NCI-H2227 (cell line): ENCODE measurements around the gene ADORA1.
A peak's percentile ranks its signal among the peaks of the same experiment; 100 is the strongest.

Experiments
- DNase-seq: peaks from one replicate; lab custom pipeline; 2025; ENCODE audit not compliant: unreplicated experiment; lab: John Stamatoyannopoulos, UW

Gene ADORA1

DNA sequence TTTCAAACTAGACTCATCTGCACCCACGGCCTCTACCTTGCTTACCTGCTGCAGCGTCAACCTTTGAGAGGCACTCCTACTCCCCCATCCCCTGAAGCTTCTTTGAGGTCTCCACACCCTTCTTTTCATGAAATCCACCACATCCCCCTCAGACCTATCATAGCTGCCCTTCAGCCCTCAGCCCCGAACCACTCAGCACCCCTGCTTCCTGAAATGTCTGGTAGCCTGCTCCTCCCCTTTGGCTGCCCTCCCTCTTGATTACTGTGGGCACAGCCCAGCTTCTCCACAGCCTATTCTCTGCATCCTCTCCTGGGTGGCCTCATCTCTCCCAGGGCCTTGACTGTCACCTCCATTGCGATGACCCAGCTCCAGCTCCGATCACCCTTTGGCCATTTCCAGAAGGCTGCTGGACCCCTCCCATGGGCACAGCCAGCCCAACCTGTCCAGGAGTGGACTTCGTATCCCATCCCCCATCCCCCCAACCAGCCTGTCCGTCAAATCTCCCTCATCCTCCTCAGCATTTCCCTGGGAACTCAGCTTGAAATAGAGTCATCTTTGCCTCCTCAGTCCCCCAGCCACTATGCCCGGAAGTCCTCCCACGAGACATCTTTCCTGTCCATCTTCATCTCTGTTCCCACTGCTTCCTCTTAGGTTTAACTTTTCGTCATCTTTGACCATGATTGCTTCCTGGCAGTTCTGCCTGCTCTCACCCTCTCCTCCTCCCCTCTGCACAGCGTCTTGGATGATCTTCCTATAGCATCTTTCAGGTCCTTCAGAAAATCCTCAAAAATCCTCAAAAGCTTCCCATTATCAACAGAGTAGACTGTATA, 6.1 kb upstream of the ADORA1 start:
- DNase-seq, result no peak

DNA sequence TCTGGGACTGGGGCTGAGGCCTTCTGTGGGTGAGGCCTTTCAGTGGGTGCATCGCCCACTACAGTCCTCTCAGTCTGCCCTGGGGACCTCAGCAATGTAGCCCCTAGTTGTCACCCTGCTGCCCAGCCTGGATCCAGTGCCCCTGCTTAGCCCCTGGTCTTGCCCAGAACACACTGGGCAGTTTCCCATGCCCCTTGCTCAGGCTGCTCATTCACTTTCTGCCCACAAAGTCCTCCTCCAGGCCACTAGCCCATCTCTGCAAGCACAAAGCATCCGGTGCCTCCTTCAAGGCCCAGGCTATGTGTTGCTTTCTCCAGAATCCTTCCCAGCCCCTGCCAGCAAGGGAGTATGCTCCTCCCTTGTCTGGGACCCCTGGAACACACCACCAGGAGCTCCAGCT, 5.4 kb upstream of the ADORA1 start:
- no peak for DNase-seq

DNA sequence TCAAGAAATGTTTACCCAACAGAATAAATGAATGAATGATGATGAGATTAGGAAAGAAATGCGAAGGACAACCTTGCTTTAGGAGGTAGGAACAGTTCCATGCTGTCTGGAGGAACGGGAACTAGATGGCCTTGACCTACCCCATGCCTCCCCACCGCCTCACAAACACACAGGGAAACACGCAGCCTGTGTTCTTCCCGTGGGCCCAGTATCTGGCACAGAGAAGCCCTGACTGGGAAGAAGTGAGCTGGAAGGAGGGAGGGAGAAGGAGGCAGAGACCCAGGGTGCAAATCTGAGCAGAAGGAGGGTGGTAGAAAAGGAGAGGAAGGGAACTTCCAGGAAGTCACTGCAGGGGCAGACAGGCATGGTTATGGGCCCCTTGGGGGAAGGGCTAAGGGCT, 3.5 kb upstream of the ADORA1 start:
- DNase-seq, result no peak

DNA sequence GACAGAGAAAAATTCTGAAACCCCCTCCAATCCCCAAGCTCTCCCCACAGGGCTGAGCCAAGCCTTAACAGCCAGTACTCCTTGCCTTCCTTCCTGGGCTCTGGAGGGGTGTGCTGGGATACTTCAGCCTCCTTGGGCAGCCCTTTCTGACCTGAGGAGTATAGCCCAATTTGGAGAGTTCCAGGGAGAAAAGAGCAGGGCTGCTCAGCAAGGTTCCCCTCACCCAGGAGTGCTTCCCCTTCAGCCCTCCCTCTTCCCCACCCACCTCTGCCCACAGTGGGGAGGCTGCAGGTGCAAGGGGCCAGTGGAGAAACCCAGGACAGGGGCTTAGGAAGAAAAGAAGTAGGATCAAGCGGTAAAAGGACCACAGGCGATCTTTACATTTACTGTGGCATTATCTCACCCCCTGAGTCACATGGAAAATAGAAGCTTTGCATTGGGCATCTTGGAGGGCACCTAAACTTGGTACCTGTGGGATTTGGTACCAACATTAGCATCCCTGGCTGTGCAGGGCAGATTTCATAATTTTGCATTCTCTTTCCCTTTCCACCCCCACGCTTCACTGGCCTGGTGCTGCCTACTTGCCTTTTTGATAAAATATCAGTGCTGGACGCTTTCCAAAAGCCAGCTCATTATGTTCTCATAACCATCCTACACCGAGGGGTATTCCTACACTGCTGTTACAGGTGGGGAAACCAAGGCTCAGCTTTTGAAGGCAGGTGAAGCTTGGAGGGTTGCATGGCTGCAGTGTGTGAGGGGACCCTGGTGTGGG, 2.8 kb upstream of the ADORA1 start:
- DNase-seq, result no peak

DNA sequence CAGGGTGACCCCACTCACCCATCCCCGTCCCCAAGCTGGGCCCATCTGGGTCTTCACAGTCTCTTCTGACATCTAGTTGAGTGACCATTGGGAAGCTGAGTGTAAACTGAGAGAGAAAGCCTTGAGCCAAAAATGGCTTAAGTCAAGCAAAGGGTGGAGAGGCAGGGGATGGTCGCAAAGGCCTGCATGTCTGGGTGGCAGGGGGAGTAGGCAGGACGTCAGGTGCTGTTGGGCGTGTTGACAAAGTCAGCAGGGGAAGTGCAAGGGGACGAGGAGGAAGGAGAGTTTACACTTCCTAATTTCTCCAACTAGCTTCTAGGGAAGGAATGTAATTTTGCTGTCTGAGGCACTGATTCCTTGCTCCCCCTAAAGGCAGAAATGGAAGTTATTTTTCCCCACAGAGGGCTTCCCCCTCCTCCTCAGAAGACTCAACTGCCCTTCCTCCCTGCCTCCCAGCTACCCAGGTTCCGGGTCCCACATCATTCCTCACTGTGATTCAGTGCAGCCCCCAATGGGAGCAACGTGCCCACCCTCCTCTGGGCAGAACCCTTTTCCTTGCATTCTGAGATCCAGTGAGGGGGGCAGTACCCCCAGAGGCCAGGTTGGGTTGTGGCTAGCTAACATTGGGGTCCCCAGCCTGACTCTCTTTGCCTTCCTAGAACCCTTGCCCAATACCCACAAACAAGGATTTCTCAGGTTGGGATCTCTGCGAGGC, 1.2 kb upstream of the ADORA1 start:
- DNase-seq, result peak; percentile 21

DNA sequence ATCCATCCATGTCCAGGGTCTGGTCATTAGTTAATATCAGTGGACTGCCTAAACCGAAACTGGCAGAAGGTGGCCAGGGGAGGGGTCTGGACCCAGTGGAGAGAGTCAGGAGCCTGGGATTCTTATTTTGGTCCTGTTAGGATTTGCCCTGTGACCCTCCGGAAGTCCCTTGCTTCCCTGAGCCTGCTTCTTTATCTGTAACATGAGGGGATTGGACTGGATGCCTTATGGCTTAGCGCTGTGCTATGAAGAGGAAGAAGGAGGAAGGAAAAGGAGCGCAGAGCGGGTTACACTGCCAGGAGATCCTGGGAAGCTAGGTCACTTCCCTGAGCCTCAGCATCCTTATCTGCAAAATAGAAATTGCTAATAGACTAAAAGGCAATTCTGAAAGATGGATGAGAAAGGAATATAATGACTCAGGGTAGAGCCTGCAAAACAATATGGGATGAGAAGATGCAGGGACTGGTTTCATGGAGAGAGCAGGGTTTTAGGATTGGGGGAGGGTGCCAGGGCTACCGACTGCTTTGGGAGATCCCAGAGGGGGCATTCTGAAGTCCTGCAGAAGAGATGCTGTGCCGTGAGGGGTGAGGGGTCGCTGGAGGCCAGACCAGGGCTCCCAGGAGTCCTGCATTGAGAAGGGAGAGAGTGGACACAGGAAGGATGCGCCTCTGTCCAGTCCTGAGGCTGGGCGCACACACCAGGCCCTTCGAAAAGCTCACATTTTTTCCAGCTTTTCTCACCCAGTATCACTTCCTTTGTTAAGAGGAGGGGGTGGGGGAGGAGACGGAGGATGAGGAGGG, 460 bp upstream of the ADORA1 start:
- no peak for DNase-seq

DNA sequence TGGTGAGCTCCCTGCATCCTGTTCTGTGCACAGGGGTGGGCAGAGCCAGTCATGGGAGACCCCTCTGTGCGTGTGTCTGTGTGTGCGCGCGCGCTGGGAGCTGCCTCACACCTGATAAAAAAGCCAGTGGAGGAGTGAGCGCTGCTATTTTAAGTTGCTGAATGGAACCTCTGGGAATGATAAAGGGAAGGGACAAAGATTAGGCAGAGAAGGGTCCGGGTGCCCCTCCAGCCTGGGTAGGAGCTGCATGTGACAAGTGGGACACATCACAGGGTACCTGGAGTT, 847 bp downstream of the ADORA1 start:
- DNase-seq, result no peak

DNA sequence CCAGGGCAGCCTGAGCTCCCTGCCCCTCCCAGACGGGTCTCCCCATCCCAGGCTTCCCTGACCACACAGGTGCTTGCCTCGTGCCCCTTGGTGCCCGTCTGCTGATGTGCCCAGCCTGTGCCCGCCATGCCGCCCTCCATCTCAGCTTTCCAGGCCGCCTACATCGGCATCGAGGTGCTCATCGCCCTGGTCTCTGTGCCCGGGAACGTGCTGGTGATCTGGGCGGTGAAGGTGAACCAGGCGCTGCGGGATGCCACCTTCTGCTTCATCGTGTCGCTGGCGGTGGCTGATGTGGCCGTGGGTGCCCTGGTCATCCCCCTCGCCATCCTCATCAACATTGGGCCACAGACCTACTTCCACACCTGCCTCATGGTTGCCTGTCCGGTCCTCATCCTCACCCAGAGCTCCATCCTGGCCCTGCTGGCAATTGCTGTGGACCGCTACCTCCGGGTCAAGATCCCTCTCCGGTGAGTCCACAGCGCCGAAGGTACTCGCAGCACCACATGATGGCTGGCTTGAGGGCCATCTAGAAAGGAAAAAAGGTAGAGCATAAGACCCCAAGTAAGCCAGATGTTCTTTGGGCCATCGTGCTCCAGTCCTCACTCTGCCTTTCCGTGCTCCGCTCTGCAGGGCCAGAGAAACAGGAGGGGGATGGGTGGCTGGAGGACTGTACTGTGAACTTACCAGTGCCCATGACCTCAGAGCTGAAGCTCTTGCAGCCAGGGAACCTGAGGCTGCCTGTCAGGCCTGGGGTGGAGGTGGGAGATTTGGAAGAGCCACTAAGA, 1.4 kb downstream of the ADORA1 start:
- no peak for DNase-seq

DNA sequence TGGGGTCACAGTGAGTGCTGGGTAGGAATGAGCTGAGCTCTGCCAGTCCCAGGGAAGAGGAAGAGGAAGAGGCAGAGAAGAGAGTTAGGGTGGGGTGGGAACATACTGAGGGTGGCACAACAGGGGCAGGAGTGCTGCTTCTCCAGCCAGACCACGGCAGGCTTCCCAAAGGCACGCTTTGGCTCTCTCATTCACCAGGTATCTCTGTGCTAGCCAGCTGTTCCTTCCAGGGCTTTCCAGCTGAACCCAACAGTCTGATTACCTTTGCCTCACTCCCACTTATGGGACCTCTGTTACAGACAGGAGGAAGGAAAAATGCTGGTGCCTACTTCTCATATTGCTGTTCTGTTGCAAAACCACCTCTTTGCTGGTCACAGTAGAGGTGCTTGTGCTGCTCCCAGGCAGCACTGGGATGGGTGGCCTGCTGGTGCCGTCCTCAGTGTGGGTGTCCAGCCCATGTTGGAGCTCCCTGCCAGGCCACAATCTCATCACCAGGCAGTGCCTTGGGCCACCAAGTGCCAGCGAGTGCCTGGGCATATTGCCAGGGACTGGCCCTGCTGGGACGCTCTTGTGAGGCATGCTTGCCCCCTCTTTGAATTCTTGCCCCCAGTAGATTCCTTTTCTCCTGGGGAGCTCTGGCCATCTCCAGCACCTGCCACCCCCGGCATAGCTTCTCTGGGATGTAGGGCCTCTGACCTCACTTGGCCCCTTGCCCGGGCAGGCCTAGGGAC, 2.1 kb downstream of the ADORA1 start:
- DNase-seq, result no peak

DNA sequence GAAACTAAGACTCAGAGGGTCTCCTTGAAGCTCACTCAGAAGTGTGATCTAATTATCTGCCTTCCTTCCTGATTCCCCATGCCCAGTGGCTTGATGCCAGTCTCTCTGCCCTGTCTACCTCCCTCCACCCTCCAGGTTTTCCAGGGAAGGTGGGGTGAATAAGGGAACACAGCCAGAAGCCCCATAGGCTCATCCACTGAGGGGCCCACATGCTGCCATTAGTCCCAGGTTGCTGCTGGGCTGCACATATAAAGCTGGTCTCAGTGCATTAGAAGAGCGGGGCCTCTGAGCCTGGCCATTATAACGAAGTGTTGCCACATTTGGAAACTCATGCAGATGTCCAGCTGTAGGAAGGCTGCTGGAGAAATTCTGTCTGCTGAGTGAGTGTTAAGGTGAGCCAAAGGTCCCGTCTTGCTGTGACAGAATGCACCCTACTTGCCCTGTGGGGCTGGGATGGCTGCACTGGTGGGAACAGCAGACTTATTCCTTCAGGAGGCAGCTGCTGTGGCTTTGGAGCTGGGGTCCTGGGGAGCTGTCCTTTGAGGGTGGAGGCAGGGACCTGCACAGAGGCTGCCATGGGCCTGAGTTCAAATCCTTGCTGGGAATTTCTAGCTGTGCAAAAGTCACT, 2.9 kb downstream of the ADORA1 start:
- no peak for DNase-seq

DNA sequence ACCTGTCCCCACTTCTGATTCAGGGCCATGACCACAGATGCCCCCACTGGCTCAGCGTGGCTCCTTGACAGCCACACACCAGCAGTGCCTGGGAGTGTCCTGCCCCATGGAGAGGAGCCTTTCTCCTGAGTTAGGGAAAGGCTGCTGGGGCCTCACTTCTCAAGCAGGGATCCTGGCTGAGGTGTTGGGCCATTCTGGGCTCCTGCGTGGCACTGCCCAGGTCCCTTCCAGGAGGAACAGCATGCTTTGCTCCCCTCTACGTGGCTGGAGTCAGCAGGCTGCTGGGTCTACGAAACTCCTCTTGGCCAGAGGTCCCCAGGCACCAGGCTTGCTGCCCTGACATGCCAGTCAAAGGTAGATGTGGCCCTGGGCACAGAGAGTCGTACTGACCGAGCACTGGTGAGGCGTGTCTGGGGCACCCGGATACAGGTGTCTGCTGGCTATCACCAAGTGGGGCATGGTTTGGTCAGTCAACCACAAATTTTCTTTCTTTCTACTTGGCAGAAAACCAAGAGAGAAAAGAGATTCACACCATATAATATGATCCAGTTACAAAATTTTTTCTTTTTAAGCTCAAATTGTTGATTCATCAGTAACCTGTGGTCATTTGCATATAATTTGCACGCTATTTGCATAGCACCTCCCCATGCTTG, 4.1 kb downstream of the ADORA1 start:
- no peak for DNase-seq

DNA sequence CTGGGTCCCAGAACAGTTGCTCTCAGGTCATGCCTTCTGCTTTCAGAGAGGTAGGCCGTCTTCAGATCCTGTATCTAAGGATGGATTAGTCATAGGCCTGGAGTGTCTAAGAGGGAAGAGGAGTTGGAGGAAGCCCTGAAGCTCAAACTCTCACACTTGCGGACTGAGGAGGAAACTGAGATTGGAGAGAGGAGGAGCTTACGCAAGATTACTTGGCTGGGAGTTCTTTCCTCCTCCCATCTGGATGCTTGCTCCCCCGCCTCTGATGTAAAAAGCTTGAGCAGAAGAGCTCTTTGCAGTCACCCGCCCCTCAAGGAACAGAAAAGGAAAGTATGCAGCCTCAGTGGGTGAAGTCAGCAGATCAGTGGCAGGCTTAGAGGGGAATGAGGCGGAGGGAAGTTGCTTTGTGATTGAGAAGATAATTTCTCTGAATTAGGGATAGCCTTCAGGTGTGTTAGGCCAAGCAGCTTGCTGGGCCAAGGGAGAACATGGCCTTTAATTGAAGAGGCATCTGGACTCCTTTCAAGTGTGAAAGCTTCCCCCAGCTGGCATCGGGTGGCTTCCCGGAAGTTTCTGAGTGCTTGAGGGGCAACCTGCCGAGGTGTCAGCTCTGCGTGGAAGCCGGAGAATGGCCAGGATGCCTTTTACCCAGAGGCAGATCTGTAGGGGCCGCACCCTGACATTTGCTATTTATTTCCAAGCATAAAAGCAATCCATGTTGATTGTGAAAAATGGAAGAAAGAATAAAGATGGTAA, 6.6 kb downstream of the ADORA1 start:
- peak; percentile 21 for DNase-seq

DNA sequence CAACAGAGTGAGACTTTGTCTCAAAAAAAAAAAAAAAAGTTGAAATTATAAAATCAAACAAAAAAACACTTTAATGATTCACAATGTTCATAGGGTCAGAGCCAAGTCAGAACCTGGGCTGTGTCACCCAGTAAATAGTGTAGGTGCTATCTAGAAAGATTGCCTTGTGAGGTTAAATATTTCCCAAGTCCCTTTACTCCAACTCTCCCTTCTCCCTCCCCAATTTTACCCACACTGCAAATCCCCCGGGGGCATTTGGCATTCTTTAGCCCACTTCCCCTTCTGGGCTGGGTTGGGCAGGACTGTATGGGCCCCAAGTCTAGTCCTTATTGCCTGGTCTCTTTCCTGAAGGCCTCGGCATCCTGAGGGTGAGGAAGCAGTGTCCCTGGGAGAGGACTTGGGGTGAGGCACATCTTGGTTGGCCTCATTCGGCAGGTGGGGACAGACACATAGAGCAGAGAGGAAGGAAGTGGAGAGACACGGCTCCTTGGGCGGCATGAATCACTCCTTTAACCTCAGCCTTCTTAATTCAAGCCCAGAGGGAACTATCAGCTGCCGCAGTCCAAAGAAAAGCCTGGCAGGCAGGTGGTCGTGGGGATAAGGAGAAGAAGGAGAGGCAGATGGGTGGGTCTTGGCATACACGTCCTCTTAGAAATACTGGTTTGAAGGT, 8.2 kb downstream of the ADORA1 start:
- DNase-seq, result no peak

DNA sequence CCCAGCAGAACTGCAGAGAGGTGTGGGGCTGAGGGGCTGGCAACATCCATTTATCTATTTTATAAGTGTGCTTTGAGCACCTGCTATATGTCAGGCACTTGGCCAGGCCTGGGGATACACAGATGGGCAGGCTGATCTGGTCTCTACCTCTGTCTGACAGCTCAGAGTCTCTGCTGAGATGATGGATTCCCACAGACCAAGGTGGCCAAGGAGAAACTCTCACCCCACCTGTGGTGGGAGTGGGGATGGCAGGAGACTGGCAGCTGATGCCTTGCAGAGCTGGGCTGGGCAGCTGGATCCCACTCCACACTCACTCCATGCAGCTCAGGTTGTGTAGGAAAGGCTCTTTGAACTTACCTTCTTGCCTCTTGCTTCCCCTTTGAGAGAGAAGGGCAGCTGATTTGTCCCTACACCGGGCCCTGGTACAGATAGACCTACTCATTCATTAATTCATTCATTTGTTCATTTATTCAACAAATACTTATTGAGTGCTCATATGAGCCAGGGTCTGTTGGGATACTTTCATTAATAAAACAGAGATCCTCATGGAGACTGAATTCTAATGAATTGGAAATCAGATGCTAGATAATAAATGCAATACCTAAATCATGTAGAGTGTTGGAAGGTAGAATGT, 9.0 kb downstream of the ADORA1 start:
- DNase-seq, result peak; percentile 15

DNA sequence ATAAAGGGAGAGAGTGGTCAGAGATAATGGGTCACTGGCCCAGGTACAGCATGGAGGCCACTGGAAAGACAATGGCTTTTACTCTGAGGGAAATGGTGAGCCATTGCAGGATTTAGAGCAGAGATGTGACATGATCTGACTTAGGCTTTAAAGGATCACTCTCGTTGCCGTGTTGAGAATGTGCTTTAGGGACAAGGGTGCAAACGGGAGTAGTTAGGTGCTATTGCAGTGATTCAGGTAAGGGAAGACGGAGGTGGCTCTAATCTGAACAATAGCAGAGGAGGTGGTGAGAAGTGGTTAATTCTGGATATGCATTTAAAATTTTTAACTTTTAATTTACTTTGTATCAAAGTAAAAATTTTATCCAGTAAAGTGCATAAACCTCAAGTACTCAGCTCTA, 9.8 kb downstream of the ADORA1 start:
- DNase-seq, result no peak

DNA sequence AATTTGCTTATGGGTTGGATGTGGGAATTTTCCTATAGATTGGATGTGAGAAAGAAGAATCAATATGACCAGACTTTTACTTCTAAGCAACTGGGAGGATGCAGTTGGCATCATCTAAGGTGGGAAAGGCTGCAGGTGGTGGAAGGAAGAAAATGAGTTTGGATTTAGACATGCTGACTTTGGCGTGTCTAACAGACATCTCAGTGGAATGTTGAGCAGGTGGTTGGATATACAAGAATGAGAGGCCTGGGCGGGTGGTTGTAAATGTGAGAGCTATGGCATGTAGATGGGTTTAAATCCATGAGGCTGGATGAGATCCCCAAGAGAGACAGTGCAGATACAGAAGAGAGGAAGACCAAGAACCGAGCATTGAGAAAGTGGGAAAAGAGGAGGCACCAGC, 10.5 kb downstream of the ADORA1 start:
- DNase-seq, result no peak

DNA sequence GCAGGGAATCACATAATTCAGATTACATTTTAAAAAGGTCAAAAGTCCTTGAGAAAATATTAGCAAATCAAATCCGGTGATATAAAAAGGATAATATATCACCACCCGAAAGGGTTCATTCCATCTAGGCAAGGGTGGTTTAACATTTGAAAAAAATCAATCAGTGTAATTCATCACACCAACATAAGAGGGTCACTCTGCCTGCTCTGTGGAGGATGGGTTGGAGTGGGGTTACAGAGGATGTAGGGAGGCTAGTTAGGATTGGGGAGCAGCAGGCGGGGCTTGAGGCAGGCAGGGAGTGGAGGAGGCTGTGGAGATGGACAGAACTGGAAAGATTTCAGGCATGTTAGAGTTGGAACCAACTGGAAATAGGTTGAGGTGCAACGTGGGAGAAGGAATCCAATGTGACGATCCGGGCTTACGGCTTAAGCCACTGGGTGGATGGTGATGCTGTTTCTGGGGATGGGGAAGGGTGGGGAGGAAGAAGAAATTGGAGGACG, 12.5 kb downstream of the ADORA1 start:
- DNase-seq, result no peak
